Measurements from ENCODE around the gene AGR2. TPM values are rescaled to one million over a fixed set of nuclear protein-coding genes. Genes with fewer than 3 reads are reported as not detected.
"Not testable (repeated sequence)": the region's sequence is repeated elsewhere in the genome, so short reads cannot be mapped to it uniquely, and the experiment has no call there.

The AGR2 gene
- total RNA-seq (2013; cell fraction: nucleolus; rRNA removed), result not detected in 2 replicates
- total RNA-seq (2014; rRNA removed) (not detected in 2 replicates), total RNA-seq (2014; rRNA removed; fragmentation: Illumina TruSeq; extraction: Trizol) (not detected in 2 replicates), total RNA-seq (2021) (0.67 and 1.7 TPM in 2 replicates), polyA plus RNA-seq (2011; rRNA removed) (not detected in 2 replicates), polyA plus RNA-seq (2014; fragmentation: Illumina TruSeq; extraction: Trizol) (not detected in 2 replicates), polyA plus RNA-seq (2014; fragmentation: Nextera tagmentation; extraction: Ambion mirVana) (not detected), polyA plus RNA-seq (2014; rRNA removed) (not detected in 2 replicates), polyA plus RNA-seq (2016; fragmentation: Nextera tagmentation; extraction: Ambion mirVana) (not detected), polyA minus RNA-seq (2011; rRNA and poly(A)+ RNA removed) (not detected in 2 replicates), Bru-seq, nascent RNA (percentile 16 among the genes with signal in this experiment), BruChase-seq, experiment 1, labeled RNA remaining after a 6-hour chase (percentile 11 among the genes with signal in this experiment), BruChase-seq, experiment 2, labeled RNA remaining after a 2-hour chase (percentile 6 among the genes with signal in this experiment)
- polyA plus RNA-seq (2011; ENCODE audit: low read depth), result not detected
- not detected in 2 replicates for polyA plus RNA-seq (2011; cell fraction: cytosol; rRNA removed)
- not detected in 2 replicates for polyA plus RNA-seq (2011; cell fraction: nucleus; rRNA removed)
- not detected in 2 replicates for polyA plus RNA-seq (2012)
- polyA minus RNA-seq (2011; cell fraction: cytosol; rRNA and poly(A)+ RNA removed), result not detected in 2 replicates
- not detected in 2 replicates for polyA minus RNA-seq (2011; cell fraction: nucleus; rRNA and poly(A)+ RNA removed)
- long read RNA-seq, experiment 1, result 0 reads
- long read RNA-seq, experiment 2, result 0 reads

DNA sequence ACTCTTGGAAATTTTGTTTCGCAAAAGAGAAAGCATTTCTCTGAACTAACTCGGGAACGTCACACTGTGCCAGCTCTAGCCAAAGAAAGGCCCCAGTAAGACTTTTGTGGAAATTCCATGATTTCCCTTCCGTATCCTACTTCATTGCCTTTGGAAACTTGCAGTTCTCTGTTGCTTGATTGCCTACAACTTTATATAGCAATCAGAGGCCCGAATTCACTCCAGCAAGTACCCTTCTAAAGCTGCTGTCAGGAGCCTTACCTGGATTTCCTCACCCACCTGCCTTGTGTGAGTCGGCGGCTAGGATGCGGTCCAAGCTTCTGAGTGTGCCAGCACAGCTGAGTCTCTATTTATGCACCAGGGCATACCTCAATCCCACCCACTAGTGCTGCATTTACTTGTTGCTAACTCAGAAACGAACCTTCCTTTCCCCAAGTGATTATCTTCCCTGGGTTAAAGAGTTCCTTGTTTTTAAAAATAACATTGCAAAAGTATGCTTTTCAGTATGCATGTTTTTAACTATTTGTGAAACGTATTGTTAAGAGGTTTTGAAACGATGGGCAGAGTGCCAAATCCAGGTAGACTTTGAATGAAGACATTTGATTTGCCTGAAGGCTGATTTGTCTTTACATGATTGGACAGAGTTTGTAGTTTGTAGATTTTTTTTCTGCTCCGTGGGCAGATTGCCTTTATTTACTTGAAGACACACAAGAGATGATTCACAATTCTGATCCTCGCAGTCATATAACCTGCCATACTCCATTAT lies at the start of gene AGR2:
Gene AGR2 (minus strand): TSS at position 326 of the 766 bp plus-strand sequence. CDS start 3,203 bp downstream, outside the sequence.
- ChIA-PET CTCF (interaction anchor here (1.4 kb wide), 1 partner anchor 113 kb away, joined by 4 read pairs; no protein-coding TSS in a partner anchor), RAD21 (ENCODE audit: unreplicated experiment) (no interaction called here), SMC1A (ENCODE audit: uncharacterized antibody, unreplicated experiment) (no interaction called here), POLR2A (no interaction called here)
- in situ Hi-C loops (cut with MboI) (no loop called here), intact Hi-C loops (cut with micrococcal nuclease; ENCODE audit: unreplicated experiment) (no loop called here)
- ATAC-seq (no peak), DNase-seq (ENCODE audit: low read depth, low spot score) (no peak), FAIRE-seq (no peak)
- Histone ChIP-seq H3K4me3 (no peak within 1 kb of the TSS), H3K79me2 (ENCODE audit: control insufficient read depth, insufficient read depth, low read length) (no peaks in the 10 kb centered on the region), H2AFZ (ENCODE audit: control insufficient read depth, low read depth, low read length) (no peak within 1 kb of the TSS), H3K4me2 (ENCODE audit: control insufficient read depth, insufficient read depth) (no peak within 1 kb of the TSS), H3K36me3 (ENCODE audit: control insufficient read depth in 2 of 2, insufficient read depth in 2 of 2, low read length in 1 of 2) (no peaks in the 10 kb centered on the region), H3K9ac (ENCODE audit: control insufficient read depth, insufficient read depth, low read length) (no peak within 1 kb of the TSS), H3K27me3 (replicated peaks in 1 of 2; ENCODE audit: control insufficient read depth in 2 of 2, insufficient read depth in 2 of 2, low read length in 1 of 2) (no peaks in the 10 kb centered on the region), H3K9me3 (replicated peaks; ENCODE audit: control insufficient read depth, insufficient read depth, low read length) (no peaks in the 10 kb centered on the region), H4K20me1 (ENCODE audit: control insufficient read depth, insufficient read depth) (no peaks in the 10 kb centered on the region), H3K4me1 (ENCODE audit: control insufficient read depth, insufficient read depth, low read length) (no peaks in the 10 kb centered on the region), H3K27ac (ENCODE audit: control insufficient read depth, insufficient read depth) (no peak within 1 kb of the TSS)
- no TSS peak for BruUV-seq (replicated peaks)
- TF ChIP-seq MYC (IDR thresholded peaks at IDR 0.05; ENCODE audit: insufficient read depth, insufficient read length, insufficient replicate concordance, low read length, severe bottlenecking) (no peak), SIN3A (IDR thresholded peaks at IDR 0.05; ENCODE audit: low read depth, low read length) (no peak)
- WGBS (ENCODE audit: insufficient coverage, insufficient replicate concordance, low lambda C conversion rate, missing lambda C conversion rate), result 34% methylated on average over 13 of the region's 13 CpGs

DNA sequence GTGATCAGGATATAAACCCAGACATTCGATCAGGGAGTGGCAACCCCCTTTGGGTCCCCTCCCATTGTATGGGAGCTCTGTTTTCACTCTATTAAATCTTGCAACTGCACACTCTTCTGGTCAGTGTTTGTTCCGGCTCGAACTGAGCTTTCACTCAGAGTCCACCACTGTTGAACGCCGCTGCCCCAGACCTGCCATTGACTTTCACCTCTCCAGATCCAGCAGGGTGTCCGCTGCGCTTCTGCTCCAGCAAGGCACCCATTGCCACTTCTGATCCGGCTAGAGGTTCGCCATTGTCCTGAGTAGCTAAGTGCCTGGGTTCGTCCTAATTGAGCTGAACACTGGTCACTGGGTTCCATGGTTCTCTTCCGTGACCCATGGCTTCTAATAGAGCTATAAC lies 48.4 kb upstream of the AGR2 start:
- H2AFZ ChIP-seq (ENCODE audit: control insufficient read depth, low read depth, low read length); H3K36me3 ChIP-seq (ENCODE audit: control insufficient read depth in 2 of 2, insufficient read depth in 2 of 2, low read length in 1 of 2); H4K20me1 ChIP-seq (ENCODE audit: control insufficient read depth, insufficient read depth); DNase-seq (ENCODE audit: low read depth, low spot score); H3K4me2 ChIP-seq (ENCODE audit: control insufficient read depth, insufficient read depth); ATAC-seq; H3K27ac ChIP-seq (ENCODE audit: control insufficient read depth, insufficient read depth); SMC1A ChIA-PET (ENCODE audit: uncharacterized antibody, unreplicated experiment); intact Hi-C loops (cut with micrococcal nuclease; ENCODE audit: unreplicated experiment); H3K4me3 ChIP-seq; POLR2A ChIA-PET; H3K27me3 ChIP-seq (replicated peaks in 1 of 2; ENCODE audit: control insufficient read depth in 2 of 2, insufficient read depth in 2 of 2, low read length in 1 of 2); in situ Hi-C loops (cut with MboI); BruUV-seq (replicated peaks); H3K4me1 ChIP-seq (ENCODE audit: control insufficient read depth, insufficient read depth, low read length); H3K9ac ChIP-seq (ENCODE audit: control insufficient read depth, insufficient read depth, low read length); H3K79me2 ChIP-seq (ENCODE audit: control insufficient read depth, insufficient read depth, low read length); H3K9me3 ChIP-seq (replicated peaks; ENCODE audit: control insufficient read depth, insufficient read depth, low read length); FAIRE-seq; RAD21 ChIA-PET (ENCODE audit: unreplicated experiment): not testable (repeated sequence)
- CTCF ChIA-PET, result interaction anchor here (0.5 to 1.1 kb wide), 3 partner anchors 12 to 175 kb away, joined by 3 to 5 read pairs (median 3); no protein-coding TSS in a partner anchor
- WGBS (ENCODE audit: insufficient coverage, insufficient replicate concordance, low lambda C conversion rate, missing lambda C conversion rate), result 50% methylated on average over 11 of the region's 11 CpGs

All from GM12878 (cell line).